Choroid plexus epithelial cell (primary cell): ENCODE results near the gene BCAT1.

Experiments
- DNase-seq: peaks from one replicate; pipeline ENCODE4 v3.0.0-alpha.2; 2010; ENCODE audit warnings: low read depth
- H3K4me3 ChIP-seq: 2 replicates; pipeline ENCODE4 v1.5.1; 2011; ENCODE audit warnings: low read depth, mild to moderate bottlenecking, control low read depth, low read length, moderate library complexity
- TF ChIP-seq, protein P1 (sequence below): conservative IDR thresholded peaks from 2 replicates; pipeline ENCODE4 v1.5.1; 2011; ENCODE audit warnings: low read depth, mild to moderate bottlenecking, control low read depth, inconsistent platforms, low read length, moderate library complexity

Gene BCAT1

DNA sequence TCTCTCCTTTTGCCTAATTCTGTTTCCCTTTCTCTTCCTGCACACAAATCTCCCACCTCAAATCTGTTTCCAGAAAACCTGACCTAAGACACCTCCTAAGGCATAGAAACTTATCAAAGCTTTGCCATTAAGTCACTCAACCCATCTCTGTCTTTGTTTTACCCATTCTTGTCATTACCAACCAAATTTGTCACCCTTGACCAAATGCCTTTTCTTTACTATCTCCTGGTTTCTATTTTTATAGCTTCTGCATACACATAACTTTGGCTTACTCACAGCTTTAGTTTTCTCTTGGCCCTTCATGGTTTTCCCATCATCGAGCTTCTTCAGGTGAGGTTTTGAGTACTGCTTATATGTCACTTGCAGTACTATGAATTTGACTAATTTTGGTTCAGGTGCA, 184.2 kb downstream of the BCAT1 start:
- no peak for DNase-seq
- TF ChIP-seq, protein P1, sequence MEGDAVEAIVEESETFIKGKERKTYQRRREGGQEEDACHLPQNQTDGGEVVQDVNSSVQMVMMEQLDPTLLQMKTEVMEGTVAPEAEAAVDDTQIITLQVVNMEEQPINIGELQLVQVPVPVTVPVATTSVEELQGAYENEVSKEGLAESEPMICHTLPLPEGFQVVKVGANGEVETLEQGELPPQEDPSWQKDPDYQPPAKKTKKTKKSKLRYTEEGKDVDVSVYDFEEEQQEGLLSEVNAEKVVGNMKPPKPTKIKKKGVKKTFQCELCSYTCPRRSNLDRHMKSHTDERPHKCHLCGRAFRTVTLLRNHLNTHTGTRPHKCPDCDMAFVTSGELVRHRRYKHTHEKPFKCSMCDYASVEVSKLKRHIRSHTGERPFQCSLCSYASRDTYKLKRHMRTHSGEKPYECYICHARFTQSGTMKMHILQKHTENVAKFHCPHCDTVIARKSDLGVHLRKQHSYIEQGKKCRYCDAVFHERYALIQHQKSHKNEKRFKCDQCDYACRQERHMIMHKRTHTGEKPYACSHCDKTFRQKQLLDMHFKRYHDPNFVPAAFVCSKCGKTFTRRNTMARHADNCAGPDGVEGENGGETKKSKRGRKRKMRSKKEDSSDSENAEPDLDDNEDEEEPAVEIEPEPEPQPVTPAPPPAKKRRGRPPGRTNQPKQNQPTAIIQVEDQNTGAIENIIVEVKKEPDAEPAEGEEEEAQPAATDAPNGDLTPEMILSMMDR, result no peak
- no peak overlapping the region for H3K4me3 ChIP-seq

GRCh38 chr12:24760606-24761378, 188.1 kb downstream of the BCAT1 start:
- DNase-seq, result no peak
- TF ChIP-seq, protein P1, result no peak
- H3K4me3 ChIP-seq, result no peak overlapping the region

GRCh38 chr12:24760162-24760561, 188.7 kb downstream of the BCAT1 start:
- no peak overlapping the region for H3K4me3 ChIP-seq
- TF ChIP-seq, protein P1, result no peak
- no peak for DNase-seq
